SH-SY5Y (cell line): ENCODE data around the gene KRTAP9-7.
"Not testable (repeated sequence)": the region's sequence is repeated elsewhere in the genome, so short reads cannot be mapped to it uniquely, and the experiment has no call there.

ENCODE experiments used
- GATA2 ChIP-seq: IDR thresholded peaks from 2 replicates; pipeline ENCODE4 v1.6.1; 2011; ENCODE audit warnings: mild to moderate bottlenecking, low read depth, low read length
- GATA3 ChIP-seq: IDR thresholded peaks from 2 replicates; pipeline ENCODE4 v1.6.1; 2011; ENCODE audit warnings: low read depth, mild to moderate bottlenecking, low read length, moderate library complexity

Gene KRTAP9-7

GRCh38 chr17:41275648-41276190 lies at the start of gene KRTAP9-7:
Gene KRTAP9-7, plus strand, starts transcription at chr17:41275698. Its CDS starts 0 bp downstream, at chr17:41275698.
- not testable (repeated sequence) for TF ChIP-seq GATA3, GATA2

GRCh38 chr17:41226051-41226450 lies 49.4 kb upstream of the KRTAP9-7 start:
- TF ChIP-seq GATA2 (no peak), GATA3 (no peak)

- TF ChIP-seq GATA3, GATA2: not testable (repeated sequence)
Observed at GRCh38 chr17:41226598-41227095, 48.9 kb upstream of the KRTAP9-7 start, which contains the start of gene KRTAP9-2. Gene KRTAP9-2, plus strand, starts transcription at chr17:41226648. Its CDS starts 7 bp downstream, at chr17:41226655.

GRCh38 chr17:41230094-41230493 lies 45.4 kb upstream of the KRTAP9-7 start:
- TF ChIP-seq GATA3 (no peak), GATA2 (no peak)

- TF ChIP-seq GATA3 (no peak), GATA2 (no peak)
Observed at GRCh38 chr17:41231731-41232130, 43.8 kb upstream of the KRTAP9-7 start.

- TF ChIP-seq GATA3, GATA2: not testable (repeated sequence)
Observed at GRCh38 chr17:41232399-41233105, 42.9 kb upstream of the KRTAP9-7 start, which contains the start of gene KRTAP9-3. Gene KRTAP9-3, plus strand, starts transcription at chr17:41232449. Its CDS starts 53 bp downstream, at chr17:41232502.

- TF ChIP-seq GATA2, GATA3: not testable (repeated sequence)
Observed at GRCh38 chr17:41237949-41238437, 37.5 kb upstream of the KRTAP9-7 start, which contains the start of gene KRTAP9-8. Gene KRTAP9-8, plus strand, starts transcription at chr17:41237999. Its CDS starts 53 bp downstream, at chr17:41238052.

- TF ChIP-seq GATA3, GATA2: not testable (repeated sequence)
Observed at GRCh38 chr17:41249637-41250240, 25.8 kb upstream of the KRTAP9-7 start, which contains the start of gene KRTAP9-4. Gene KRTAP9-4, plus strand, starts transcription at chr17:41249687. Its CDS starts 34 bp downstream, at chr17:41249721.

- TF ChIP-seq GATA2 (no peak), GATA3 (no peak)
Observed at GRCh38 chr17:41251261-41251660, 24.2 kb upstream of the KRTAP9-7 start.

- TF ChIP-seq GATA3 = no peak
- TF ChIP-seq GATA2 = no peak
Observed at GRCh38 chr17:41254861-41255260, 20.6 kb upstream of the KRTAP9-7 start.

GRCh38 chr17:41255381-41256290 lies 19.9 kb upstream of the KRTAP9-7 start, which contains the start of gene KRTAP9-9:
Gene KRTAP9-9, plus strand, starts transcription at chr17:41255384.
- TF ChIP-seq GATA2, GATA3: not testable (repeated sequence)

- TF ChIP-seq GATA3 (no peak), GATA2 (no peak)
Observed at GRCh38 chr17:41256291-41256685, 19.2 kb upstream of the KRTAP9-7 start.

GRCh38 chr17:41258406-41258805 lies 17.1 kb upstream of the KRTAP9-7 start:
- TF ChIP-seq GATA3 (no peak), GATA2 (no peak)

- TF ChIP-seq GATA3 (no peak), GATA2 (no peak)
Observed at GRCh38 chr17:41263212-41263611, 12.3 kb upstream of the KRTAP9-7 start.
